ENCODE data around the gene RPS21. TPM values are rescaled to one million over a fixed set of nuclear protein-coding genes. Genes with fewer than 3 reads are reported as not detected.

Gene RPS21
- total and polyA plus RNA-seq, 2 of the 13 experiments (the other 11 are each of a cell fraction or from before 2014, with no cell fraction given): 2,647 to 11,063 TPM

GRCh38 chr20:62411479-62412193 lies 24.7 kb downstream of the RPS21 start (continued):
- TF ChIP-seq, protein P1, sequence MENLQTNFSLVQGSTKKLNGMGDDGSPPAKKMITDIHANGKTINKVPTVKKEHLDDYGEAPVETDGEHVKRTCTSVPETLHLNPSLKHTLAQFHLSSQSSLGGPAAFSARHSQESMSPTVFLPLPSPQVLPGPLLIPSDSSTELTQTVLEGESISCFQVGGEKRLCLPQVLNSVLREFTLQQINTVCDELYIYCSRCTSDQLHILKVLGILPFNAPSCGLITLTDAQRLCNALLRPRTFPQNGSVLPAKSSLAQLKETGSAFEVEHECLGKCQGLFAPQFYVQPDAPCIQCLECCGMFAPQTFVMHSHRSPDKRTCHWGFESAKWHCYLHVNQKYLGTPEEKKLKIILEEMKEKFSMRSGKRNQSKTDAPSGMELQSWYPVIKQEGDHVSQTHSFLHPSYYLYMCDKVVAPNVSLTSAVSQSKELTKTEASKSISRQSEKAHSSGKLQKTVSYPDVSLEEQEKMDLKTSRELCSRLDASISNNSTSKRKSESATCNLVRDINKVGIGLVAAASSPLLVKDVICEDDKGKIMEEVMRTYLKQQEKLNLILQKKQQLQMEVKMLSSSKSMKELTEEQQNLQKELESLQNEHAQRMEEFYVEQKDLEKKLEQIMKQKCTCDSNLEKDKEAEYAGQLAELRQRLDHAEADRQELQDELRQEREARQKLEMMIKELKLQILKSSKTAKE (CRISPR knock-in tag; IDR thresholded peaks at IDR 0.05; ENCODE audit: borderline replicate concordance): no peak
- TF ChIP-seq ZNF17 (CRISPR knock-in tag; IDR thresholded peaks at IDR 0.05) (no peak), TAF15 (IDR thresholded peaks at IDR 0.05; ENCODE audit: low read depth, low read length, poor library complexity, severe bottlenecking) (peak; percentile 54), BCL6 (CRISPR knock-in tag; IDR thresholded peaks at IDR 0.05) (peak; percentile 48), SAFB2 (CRISPR knock-in tag; IDR thresholded peaks at IDR 0.05; ENCODE audit: borderline replicate concordance, low read depth) (peak; percentile 82; the same call in 1 of the 2 replicates), ZC3H4 (CRISPR knock-in tag; IDR thresholded peaks at IDR 0.05; ENCODE audit: borderline replicate concordance) (0 out of 2 replicates have a peak, but pooled peaks have one; percentile 41), HMG20B (CRISPR knock-in tag; conservative IDR thresholded peaks at IDR 0.05) (no peak; the same call in 1 of the 2 replicates), EEA1 (CRISPR knock-in tag; IDR thresholded peaks at IDR 0.05; ENCODE audit: borderline replicate concordance) (peak; percentile 18; the same call in 1 of the 2 replicates), ZNF691 (CRISPR knock-in tag; IDR thresholded peaks at IDR 0.05; ENCODE audit: borderline replicate concordance, low read depth) (no peak), ZMAT5 (CRISPR knock-in tag; IDR thresholded peaks at IDR 0.05; ENCODE audit: borderline replicate concordance, low read depth) (0 out of 2 replicates have a peak, but pooled peaks have one; percentile 71), ZNF768 (CRISPR knock-in tag; IDR thresholded peaks at IDR 0.05) (peak; percentile 65; the same call in 1 of the 2 replicates), ZNF720 (CRISPR knock-in tag; IDR thresholded peaks at IDR 0.05) (no peak), ZNF30 (CRISPR knock-in tag; IDR thresholded peaks at IDR 0.05) (no peak), ZNF800 (CRISPR knock-in tag; IDR thresholded peaks at IDR 0.05) (no peak; the same call in 1 of the 2 replicates)
- TF ChIP-seq, protein P2, sequence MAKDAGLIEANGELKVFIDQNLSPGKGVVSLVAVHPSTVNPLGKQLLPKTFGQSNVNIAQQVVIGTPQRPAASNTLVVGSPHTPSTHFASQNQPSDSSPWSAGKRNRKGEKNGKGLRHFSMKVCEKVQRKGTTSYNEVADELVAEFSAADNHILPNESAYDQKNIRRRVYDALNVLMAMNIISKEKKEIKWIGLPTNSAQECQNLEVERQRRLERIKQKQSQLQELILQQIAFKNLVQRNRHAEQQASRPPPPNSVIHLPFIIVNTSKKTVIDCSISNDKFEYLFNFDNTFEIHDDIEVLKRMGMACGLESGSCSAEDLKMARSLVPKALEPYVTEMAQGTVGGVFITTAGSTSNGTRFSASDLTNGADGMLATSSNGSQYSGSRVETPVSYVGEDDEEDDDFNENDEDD (CRISPR knock-in tag; IDR thresholded peaks at IDR 0.05; ENCODE audit: borderline replicate concordance): peak; percentile 84
- TF ChIP-seq, protein P3, sequence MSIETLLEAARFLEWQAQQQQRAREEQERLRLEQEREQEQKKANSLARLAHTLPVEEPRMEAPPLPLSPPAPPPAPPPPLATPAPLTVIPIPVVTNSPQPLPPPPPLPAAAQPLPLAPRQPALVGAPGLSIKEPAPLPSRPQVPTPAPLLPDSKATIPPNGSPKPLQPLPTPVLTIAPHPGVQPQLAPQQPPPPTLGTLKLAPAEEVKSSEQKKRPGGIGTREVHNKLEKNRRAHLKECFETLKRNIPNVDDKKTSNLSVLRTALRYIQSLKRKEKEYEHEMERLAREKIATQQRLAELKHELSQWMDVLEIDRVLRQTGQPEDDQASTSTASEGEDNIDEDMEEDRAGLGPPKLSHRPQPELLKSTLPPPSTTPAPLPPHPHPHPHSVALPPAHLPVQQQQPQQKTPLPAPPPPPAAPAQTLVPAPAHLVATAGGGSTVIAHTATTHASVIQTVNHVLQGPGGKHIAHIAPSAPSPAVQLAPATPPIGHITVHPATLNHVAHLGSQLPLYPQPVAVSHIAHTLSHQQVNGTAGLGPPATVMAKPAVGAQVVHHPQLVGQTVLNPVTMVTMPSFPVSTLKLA (IDR thresholded peaks at IDR 0.05): no peak
- TF ChIP-seq, protein P4, sequence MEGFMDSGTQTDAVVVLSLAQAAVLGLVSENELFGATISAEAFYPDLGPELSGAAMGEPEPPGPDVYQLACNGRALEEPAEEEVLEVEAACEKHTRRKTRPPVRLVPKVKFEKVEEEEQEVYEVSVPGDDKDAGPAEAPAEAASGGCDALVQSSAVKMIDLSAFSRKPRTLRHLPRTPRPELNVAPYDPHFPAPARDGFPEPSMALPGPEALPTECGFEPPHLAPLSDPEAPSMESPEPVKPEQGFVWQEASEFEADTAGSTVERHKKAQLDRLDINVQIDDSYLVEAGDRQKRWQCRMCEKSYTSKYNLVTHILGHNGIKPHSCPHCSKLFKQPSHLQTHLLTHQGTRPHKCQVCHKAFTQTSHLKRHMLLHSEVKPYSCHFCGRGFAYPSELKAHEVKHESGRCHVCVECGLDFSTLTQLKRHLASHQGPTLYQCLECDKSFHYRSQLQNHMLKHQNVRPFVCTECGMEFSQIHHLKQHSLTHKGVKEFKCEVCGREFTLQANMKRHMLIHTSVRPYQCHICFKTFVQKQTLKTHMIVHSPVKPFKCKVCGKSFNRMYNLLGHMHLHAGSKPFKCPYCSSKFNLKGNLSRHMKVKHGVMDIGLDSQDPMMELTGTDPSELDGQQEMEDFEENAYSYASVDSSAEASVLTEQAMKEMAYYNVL (CRISPR knock-in tag; IDR thresholded peaks at IDR 0.05; ENCODE audit: borderline replicate concordance): peak; percentile 50; the same call in 1 of the 2 replicates

All from HepG2 (cell line).